HG03095 (cell line): ENCODE measurements around the gene EXOC7.

Experiments used
- ATAC-seq: cut with Tn5 transposase; IDR thresholded peaks from one replicate; pipeline ENCODE4 v1.9.1; 2021; ENCODE audit warnings: moderate library complexity; ENCODE audit not compliant: unreplicated experiment

EXOC7 gene

DNA sequence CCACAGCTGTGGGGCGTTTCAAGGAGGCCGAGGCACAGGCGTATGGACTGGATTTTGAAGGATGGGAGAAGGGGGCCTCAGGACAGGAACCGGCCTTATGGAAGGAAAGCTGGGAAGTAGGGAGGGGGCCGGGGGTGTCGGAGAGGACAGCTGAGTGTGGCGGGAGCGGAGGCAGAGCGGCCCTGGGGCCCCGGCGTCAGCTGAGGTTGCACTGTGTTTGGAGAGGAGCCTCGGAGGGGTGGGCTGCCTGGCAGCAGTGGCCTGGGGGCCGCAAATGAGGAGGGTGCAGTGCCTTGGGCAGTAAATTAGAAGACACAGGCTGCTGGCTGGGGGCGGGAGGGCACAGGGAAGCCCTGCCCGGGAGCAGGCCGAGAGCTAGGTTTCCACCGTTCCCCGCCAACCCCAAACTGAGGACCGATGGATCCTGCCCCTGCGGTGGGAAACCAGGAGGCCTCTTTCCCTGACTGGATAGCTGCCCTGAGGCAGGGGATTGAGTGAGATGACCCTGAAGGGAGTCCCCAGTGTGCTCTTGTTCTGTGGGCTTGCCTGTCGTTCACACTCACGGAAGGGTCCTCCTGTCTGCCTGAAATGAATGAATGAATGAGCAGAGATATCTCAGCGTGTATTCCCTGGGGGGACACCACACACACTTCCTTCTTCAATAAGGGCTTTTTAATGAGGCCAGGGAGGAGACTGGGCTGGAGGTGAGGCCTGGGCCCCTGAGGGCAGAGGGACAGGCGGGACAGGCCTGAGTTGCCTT is 19.0 kb upstream of the EXOC7 start:
- ATAC-seq = no peak

DNA sequence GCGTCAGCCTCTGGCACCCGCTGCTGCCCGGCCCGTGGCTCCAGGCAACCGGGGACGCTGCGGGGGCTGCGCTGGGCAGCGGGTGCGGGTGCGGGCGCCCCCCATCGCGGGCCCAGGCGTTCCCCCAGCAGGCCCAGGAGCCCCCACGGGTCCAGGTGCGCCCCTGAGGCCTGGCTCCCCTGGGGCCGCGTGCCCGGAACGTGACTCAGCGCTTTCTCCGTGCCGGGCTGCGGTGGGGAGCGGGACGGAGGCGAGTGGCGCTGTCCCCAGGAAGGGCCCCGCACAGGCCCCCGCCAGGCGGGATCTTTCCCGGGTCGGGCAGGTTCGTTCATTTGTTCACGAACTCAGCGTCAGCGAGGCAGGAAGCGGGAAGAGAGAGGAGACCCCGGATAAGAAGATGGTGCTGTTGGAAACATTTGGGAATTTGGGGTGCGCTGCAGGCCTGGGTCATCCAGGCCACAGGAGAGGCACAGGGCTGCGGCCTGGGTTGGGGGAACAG is 18.4 kb upstream of the EXOC7 start:
- no peak for ATAC-seq

DNA sequence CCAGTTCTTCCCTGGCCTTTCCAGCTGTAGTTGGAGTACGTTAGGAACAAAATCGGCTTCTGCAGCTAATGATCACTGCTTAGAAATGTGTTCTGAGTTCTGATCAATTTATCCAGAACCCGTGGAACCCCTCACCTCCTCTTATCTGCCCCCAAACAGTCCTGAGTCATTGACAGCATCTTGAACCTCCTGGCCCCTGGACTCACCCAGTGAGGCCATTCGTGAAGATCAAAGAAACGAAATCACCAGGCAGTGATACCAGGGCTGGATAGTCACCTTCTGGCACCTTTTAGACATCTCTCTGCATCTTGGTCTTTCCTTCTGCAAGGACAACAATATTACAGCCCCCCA is 17.0 kb upstream of the EXOC7 start:
- no peak for ATAC-seq

DNA sequence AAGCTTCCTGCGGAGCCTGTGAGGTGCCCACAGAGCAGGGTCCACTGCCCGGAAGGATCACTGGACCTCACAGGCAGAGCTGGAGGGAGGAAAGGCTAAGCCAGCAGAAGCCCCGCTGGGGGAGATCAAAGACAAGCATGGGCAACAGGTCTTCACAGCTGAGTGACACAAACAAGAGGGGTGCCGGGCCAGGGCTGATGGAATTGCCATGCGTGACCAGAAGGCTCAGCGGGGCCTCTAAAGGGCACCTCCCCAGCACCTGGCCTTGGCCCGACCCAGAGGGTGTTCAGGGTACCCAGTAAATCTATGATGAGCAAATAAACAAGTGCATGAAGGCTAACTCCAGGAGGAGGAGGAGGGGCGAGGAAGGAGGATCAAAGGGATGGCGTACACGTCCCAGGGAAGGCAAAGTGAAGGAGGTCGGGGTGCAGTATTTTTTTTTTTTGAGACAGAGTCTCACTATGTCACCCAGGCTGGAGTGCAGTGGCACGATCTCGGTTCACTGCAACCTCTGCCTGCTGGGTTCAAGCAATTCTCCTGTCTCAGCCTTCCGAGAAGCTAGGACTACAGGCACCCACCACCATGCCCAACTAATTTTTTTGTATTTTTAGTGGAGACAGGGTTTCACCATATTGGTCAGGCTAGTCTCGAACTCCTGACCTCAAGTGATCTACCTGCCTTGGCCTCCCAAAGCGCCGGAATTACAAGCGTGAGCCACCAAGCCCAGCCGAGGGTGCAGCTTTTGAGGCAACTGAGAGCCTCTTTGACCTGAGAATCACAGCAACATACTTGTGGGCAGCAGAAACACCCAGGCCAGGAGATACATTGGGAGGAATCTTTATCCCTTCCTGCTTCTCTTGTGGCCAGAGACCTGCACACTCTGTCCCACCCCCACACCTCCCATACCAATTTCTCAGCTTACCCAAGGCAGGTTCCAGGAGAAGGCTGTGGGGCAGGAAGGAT is 16.1 kb upstream of the EXOC7 start:
- ATAC-seq = no peak

DNA sequence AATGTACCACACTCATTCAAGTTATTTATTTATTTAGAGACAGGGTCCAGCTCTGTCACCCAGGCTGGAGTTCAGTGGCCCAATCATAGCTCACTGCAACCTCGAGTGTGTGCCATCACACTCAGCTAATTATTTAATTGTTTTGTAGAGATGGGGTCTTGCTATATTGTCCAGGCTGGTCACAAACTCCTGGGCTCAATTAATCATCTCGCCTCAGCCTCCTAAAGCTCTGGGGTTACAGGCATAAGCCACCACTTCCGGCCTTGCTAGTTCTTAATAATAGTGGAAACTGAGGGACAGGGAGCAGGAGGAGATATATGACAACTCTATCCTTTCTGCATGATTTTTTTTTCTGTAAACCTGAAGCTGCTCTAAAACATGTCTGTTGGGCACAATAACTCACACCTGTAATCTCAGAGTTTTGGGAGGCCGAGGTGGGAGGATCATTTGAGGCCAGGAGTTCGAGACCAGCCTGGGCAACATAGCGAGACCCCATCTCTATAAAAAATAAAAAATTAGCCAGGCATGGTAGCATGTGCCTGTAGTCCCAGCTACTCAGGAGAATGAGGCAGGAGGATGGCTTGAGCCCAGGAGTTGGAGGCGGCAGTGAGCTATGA is 11.7 kb upstream of the EXOC7 start:
- no peak for ATAC-seq

DNA sequence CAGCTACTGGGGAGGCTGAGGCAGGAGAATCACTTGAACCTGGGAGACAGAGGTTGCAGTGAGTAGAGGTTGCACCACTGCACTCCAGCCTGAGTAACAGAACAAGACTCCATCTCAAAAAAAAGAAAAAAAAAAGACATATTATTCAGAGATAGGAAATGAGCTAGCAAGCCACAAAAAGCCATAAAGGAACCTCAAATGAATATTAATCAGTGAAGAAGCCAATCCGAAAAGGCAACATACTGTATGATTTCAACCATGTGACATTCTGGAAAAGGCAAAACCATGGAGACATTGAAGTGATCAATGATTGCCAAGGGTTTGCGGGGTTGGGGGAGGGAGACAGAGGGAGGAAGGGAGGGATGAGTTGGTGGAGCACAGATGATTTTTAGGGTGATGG is 8.4 kb upstream of the EXOC7 start:
- ATAC-seq = no peak

DNA sequence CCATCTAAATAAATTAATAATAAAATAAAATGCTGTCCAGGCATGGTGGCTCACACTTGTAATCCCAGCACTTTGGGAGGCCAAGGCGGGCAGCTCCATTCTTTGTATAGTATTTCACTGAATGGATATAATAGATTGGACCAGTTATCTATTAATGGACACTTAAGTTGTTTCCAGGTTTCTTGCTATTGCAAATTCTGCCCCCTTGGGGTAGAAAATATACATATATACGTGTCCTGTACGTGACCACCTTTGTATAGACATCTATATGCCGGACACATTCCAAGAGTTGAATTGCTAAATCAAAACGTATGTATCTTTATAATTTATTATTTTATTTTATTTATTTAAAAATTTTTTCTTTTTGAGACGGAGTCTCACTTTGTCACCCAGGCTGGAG is 3.9 kb upstream of the EXOC7 start:
- no peak for ATAC-seq

DNA sequence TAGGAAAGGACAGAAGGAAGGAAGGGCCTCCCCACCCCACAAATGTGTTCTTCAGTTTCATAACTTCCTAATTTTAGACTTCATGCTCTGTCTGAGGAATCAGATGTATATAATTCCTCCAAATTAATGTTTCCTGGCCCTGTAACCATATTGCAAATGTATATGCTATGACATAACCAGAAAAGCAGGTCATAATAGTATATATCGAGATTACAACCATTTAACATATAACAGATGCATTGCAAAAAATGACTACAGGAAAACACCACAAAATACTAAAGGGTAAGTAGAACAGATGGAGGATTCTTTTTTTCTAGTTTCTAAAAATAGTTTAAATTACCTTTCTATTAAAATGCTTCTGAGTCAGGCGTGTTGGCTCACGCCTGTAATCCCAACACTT is 3.1 kb upstream of the EXOC7 start:
- ATAC-seq = no peak

DNA sequence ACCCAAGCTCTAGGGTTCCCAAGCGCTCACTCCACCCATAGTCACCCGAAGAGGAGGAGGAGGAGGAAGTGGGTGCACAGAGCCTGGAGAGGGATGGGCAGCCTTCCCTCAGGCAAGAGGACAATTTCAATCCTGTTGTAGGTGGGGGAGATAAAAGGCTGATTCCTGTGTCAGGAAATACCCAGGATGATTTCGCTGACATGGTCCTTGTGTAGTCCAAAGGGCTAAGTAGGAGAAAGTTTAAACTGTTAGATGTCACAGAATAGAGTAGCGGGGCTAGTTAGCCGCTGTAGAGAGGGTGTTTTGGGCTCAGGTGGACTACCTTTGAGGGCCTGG is 1.3 kb upstream of the EXOC7 start:
- no peak for ATAC-seq

DNA sequence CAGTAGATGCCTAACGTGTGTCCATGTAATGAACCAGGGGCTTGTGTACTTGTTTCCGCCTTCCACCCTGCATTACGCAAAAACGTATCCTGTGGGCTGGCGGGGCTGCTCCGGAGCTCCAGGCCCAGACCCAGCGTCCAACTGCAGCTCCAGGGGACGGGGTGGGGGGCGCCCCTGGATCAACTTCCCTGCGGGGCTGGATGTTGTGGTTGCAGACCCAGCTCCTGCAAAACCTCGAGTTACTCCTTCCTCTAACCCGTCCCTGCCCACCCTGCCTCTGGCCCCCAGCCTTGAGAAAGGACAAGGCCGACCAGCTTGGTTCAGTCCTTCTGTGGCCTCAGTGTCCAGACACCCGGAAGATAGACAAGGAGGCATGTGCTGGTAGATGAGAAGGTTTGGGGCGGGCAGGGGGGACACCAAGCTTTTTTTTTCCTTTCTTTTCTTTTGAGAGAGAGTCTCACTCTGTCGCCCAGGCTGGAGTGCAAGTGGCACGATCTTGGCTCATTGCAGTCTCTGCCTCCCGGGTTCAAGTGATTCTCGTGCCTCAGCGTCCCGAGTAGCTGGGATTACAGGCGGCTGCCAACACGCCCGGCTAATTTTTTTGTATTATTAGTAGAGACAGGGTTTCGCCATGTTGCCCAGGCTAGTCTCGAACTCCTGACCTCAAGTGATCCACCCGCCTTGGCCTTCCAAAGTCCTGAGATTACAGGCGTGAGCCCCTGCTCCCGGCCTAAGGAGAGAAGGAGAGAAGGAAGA is 731 bp upstream of the EXOC7 start:
- ATAC-seq = no peak

DNA sequence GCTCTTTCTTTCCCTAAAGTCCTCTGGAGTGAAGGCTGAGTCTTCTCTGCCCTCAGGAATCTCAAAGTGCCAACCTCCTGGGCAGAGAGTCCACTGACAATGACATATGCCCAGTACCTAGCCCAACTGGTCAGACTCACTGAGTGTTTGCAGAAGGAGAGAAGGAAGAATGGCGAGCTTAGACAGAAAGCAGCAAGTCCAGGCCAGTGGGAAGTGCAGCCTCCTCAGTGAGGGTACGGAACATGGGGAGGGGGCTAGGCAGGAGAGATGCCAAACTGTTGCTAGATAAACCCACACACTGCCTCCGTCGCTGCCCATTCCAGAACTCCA is 678 bp downstream of the EXOC7 start:
- ATAC-seq = no peak

DNA sequence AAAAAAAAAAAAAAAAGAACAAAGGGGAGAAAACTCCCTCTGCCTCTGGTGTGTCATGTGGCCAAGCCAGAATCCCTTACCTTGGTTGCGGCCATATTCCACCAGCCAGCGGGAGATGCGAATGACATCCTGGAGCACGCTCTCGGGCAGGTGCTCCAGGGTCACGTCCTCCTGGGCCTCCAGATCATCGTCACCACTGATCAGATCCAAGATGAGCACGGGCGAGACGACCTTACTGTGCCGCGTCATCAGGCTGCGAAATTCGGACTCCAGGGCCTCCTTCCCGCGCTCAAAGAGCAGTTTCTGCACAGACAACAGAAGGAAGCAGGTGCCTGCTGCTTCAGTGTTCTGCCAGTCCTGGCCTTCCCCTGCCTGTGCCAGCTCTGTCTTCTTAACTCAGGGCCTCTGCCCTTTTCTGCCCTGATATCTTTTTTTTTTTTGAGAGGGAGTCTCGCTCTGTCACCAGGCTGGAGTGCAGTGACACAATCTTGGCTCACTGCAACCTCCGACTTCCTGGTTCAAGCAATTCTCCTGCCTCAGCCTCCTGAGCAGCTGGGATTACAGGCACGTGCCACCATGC is 5.8 kb downstream of the EXOC7 start:
- no peak for ATAC-seq

DNA sequence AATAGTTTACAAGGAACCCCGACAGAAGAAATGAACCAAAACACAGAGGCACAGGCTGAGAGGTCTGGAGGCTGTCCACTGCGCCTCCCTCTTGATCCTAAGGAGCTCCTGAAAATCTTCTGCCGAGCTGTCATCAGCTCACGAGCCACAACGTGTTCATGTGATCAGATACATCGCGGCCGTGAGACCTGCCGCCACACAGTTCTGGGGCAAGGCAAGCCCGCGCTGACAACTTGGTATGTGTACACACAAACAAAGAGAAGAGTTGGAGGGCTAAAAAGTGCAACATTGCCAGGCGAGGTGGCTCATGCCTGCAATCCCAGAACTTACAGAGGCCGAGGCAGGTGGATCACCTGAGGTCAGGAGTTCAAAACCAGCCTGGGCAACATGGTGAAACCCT is 7.6 kb downstream of the EXOC7 start:
- ATAC-seq = no peak

DNA sequence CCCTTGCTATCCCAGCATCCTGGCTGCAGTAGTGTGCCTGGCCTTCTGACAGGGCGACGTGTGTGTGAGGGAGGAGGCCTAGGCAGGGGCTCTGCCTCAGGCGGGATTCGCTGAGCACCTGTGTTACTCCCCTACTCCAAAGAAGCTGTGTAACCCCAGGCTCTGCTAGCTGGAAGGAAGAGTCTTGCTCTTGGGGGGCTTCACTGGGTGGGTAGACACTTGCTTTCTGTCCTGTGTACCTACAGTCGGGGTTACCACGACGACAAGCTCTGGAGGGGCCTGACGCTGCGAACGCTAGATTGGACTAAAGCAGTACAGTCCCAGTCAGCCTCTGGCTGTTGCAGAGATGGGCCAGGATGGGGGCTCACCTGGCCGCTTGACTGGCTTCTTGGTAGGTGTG is 9.5 kb downstream of the EXOC7 start:
- ATAC-seq = no peak

DNA sequence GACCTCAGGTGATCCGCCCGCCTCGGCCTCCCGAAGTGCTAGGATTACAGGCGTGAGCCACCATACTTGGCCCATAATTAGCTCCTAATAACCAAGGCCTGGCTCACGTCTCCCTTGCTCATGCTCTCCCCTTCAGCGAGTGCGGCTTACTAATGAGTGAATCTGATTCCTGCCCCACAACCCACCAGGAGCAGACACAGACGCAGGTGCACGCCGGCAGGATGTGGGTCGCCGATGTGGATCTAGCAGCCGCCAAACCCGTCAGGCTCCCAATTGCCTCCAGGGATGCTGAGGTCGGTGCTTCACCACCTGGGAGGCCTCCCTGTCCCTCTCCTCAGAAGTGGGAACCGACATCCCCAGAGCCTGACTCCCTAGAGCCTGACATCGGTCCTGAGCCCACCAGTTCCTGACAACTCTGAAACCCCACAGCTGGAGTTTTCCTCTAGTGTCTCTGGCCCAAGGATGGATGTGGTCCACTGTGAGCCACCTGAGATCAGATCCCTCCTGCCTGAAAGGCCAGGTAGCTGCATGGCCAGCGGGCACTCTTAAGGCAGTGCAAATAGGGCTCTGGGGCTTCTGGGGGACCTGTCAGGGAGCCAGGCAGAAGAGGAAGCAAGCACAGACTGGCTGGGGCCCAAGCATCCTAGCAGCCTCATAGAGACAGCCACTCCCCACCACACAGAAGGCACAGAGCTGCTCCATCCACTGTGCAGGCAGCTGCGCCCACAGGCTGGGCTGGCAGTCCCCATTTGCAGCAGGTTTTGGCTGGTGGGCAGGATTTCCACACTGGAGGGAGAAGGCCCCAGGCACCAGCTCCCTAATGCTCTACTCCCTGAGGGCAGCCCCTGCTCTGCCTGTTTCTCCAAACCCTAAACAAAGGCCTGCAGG is 10.8 kb downstream of the EXOC7 start:
- ATAC-seq = no peak

DNA sequence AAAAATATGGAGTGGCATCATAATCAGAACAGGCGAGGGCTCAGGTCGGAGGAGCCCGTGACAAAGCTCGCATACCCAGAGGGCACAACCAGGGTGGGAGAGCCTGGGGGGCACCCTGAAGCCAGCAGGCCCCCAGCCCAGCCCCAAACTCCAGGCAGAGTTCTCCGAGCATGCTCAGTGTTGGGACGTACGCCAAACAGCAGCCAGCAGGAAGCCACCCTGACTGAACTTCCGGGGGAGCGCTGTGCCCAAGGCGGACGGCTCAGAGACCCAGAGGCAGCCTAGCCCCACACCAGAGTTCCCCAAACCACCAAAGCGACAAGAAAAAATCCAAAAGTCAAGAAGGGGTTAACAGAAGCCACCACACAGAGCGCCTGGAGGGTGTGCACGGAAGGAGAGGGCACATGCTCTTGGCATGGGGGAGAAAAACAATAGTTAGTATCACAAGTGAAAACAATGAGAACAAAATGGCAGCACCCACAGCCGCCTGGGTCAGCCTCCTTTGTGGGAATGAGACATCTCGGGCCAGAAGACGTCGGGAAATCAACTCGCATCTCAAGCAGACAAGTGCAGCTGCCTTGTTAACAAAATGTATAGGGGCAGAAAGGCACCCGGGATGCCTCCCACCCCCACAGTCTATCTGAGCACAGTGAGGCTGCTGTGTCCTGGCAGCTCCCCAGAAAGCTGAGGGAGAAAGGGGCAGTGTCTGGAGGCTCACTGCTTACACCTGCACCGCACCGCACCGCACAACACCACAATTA is 11.9 kb downstream of the EXOC7 start:
- ATAC-seq = no peak

DNA sequence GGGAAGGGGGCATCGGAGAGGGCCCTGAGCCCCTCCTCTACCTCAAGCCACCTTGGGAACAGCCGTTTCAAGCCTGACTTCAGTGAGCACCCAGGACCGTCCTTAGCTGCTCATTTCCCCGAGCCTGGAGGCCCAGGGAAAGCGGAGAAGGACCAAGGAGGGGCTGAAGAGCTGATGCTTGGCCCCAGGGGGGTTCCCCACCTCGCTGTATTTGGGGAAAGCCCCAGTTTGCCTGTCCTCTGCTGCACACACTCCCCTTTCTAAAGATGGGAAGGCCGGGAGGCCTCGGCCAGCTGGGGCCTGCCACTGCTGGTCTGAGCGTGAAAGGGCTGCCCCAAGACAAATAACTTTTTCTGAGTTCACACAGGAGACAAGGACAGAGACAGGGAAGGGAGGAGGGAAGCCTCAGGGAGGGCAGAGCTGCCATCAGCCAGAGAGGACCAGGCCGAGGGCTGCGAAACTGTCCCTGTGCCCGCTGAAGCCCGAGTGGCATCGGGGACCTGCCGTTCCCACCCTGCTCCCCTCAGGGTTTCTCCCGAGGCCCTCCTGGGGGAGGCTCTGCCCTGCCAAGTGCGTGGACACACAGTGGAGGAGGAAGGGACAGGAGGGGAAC is 13.0 kb downstream of the EXOC7 start:
- no peak for ATAC-seq

DNA sequence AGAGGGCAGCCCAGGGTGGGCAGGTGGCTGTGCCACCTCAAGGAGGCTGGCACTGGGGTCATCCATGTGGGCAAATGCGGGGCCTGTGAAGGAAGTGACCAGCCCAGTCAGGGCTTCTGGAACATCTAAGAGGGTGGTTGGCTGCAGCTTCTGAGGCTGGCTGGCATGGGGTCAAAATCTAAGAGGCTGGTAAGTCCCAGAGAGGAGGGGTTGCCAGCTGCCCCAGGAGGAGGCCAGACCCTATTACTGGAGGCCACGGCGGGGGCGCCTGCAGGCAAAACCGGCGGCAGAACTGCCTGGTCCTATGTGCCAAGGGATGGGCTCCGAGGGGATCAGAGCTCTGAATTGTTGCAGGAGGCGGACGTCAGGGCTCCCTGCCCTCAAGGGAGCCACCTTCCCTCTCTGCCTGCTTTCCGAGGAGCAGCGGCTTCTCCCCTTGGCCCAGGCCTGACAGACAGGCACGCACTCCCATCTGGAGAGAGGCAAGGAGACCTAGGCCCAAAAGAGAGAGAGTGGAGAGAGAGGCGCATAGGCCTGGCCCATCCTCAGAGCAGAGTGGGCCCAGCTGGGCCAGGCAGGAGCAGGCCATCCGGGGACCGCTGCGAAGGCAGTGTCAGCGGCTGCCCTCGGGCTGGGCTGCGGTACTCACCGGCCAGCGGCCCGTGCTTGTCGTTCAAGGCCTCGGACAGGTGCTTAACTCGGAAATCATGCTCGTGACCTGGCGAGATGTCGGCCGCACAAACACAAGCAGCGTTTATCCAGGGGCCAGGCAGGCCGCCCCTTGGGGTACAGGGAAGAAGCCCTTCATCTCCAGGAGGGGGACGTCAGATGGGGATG is 13.7 kb downstream of the EXOC7 start:
- ATAC-seq = no peak
